Hepatocyte (in vitro differentiated cells): Measurements from ENCODE around the gene CAD.

Experiments used
- EZH2phosphoT487 ChIP-seq: fragments of 200-600 bp; sonication (generic); IDR thresholded peaks from one replicate; pipeline ENCODE4 v1.6.1; 2018; ENCODE audit warnings: antibody characterized with exemption, mild to moderate bottlenecking, low read depth, moderate library complexity; ENCODE audit not compliant: unreplicated experiment, severe bottlenecking
- TF ChIP-seq, protein P1 (sequence below): fragments of 200-600 bp; sonication (generic); IDR thresholded peaks from 2 replicates; pipeline ENCODE4 v1.5.1; 2016; ENCODE audit warnings: antibody characterized with exemption, mild to moderate bottlenecking; ENCODE audit not compliant: poor library complexity

DNA sequence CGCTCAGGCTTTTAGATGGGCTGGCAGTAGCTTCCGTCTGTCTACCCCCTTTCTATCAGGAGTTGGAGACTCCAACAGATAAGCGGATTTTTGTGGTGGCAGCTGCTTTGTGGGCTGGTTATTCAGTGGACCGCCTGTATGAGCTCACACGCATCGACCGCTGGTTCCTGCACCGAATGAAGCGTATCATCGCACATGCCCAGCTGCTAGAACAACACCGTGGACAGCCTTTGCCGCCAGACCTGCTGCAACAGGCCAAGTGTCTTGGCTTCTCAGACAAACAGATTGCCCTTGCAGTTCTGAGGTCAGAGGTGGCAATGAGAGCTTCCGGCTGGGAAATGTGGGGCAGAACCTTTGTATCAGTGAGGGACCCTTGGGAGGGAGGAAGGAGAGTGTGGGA, 14.8 kb downstream of the CAD start:
- TF ChIP-seq, protein P1, sequence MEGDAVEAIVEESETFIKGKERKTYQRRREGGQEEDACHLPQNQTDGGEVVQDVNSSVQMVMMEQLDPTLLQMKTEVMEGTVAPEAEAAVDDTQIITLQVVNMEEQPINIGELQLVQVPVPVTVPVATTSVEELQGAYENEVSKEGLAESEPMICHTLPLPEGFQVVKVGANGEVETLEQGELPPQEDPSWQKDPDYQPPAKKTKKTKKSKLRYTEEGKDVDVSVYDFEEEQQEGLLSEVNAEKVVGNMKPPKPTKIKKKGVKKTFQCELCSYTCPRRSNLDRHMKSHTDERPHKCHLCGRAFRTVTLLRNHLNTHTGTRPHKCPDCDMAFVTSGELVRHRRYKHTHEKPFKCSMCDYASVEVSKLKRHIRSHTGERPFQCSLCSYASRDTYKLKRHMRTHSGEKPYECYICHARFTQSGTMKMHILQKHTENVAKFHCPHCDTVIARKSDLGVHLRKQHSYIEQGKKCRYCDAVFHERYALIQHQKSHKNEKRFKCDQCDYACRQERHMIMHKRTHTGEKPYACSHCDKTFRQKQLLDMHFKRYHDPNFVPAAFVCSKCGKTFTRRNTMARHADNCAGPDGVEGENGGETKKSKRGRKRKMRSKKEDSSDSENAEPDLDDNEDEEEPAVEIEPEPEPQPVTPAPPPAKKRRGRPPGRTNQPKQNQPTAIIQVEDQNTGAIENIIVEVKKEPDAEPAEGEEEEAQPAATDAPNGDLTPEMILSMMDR: no peak
- TF ChIP-seq EZH2phosphoT487: no peak
